GM12878 (cell line): Measurements from ENCODE around the gene CBFA2T3.

Experiments used
- EP300 ChIP-seq, 2 experiments: fragments of 150-350 bp in 1 of 2; IDR thresholded peaks; 2 replicates each; pipeline ENCODE4 v1.6.1; 2011 to 2012; ENCODE audit warnings: low read depth in 2 of 2, low read length in 2 of 2, borderline replicate concordance in 1 of 2, improper control_type of control experiment in 1 of 2, inconsistent platforms in 1 of 2; ENCODE audit not compliant: control insufficient read depth in 1 of 2
- FOS ChIP-seq: IDR thresholded peaks from 3 replicates; pipeline ENCODE4 v1.6.1; 2011; ENCODE audit warnings: borderline replicate concordance; ENCODE audit not compliant: insufficient read length; ENCODE audit errors: extremely low read depth
- POLR2AphosphoS5 ChIP-seq: IDR thresholded peaks from 2 replicates; pipeline ENCODE4 v1.6.1; 2011; ENCODE audit warnings: mild to moderate bottlenecking, low read length, inconsistent platforms
- ZBTB11 ChIP-seq: fragments of 450-650 bp; formaldehyde crosslinking; IDR thresholded peaks from 2 replicates; pipeline ENCODE4 v1.5.0; 2022; ENCODE audit warnings: mild to moderate bottlenecking, missing genetic modification characterization

GRCh38 chr16:88929091-88929445, 47.9 kb downstream of the CBFA2T3 start:
- no peak for TF ChIP-seq ZBTB11 (CRISPR knock-in tag)
- no peak for TF ChIP-seq POLR2AphosphoS5
- TF ChIP-seq EP300 (IDR thresholded peaks at IDR 0.05; ENCODE audit: borderline replicate concordance in 1 of 2, control insufficient read depth in 1 of 2, low read depth in 2 of 2, low read length in 2 of 2): no peak
- TF ChIP-seq FOS: no peak
